Upper lobe of right lung (tissue), 1 donor: ENCODE measurements around the gene HLA-B. TPM values are rescaled to one million over a fixed set of nuclear protein-coding genes. Genes with fewer than 3 reads are reported as not detected.

Source experiments
- ATAC-seq: fragments of 200-7000 bp; cut with Tn5 transposase; one replicate; pipeline ENCODE4 v1.9.1; 2020; ENCODE audit warnings: mild to moderate bottlenecking, moderate library complexity
- DNase-seq: peaks from one replicate; pipeline ENCODE4 v3.0.0-alpha.2; 2020
- H3K27ac ChIP-seq: fragments of 200-600 bp; one replicate; pipeline ENCODE4 v1.8.0; 2022
- H3K27me3 ChIP-seq: fragments of 200-600 bp; one replicate; pipeline ENCODE4 v1.8.0; 2022; ENCODE audit warnings: mild to moderate bottlenecking
- H3K36me3 ChIP-seq: fragments of 200-600 bp; one replicate; pipeline ENCODE4 v1.8.0; 2022
- H3K4me1 ChIP-seq: fragments of 200-600 bp; one replicate; pipeline ENCODE4 v1.8.0; 2022
- H3K4me3 ChIP-seq: fragments of 200-600 bp; one replicate; pipeline ENCODE4 v1.8.0; 2022; ENCODE audit warnings: mild to moderate bottlenecking
- H3K9me3 ChIP-seq: fragments of 200-600 bp; one replicate; pipeline ENCODE4 v1.8.0; 2022
- CTCF ChIP-seq: fragments of 200-600 bp; IDR thresholded peaks from one replicate; pipeline ENCODE4 v1.8.0; 2022; ENCODE audit warnings: antibody characterized with exemption
- intact Hi-C: fragments of 100-400 bp; cut with DNase I; formaldehyde crosslinking; loops from one replicate; pipeline ENCODE4 v1.11.0; 2022
- total RNA-seq: library from RNA; stranded (reverse); fragmentation: NEBNext Ultra II Directional; extraction: Animal tissue kit (Norgen Biotek cat#: 25700); gene quantifications from one replicate; pipeline ENCODE4 v1.2.1, GENCODE V29; 2021
- donor health status: DM: no; HTN: yes; CAD: no; lungs with severe emphysema.

HLA-B gene
- total RNA-seq, 1 donor from 2014 or later, result 2,632 TPM

- no peak for TF ChIP-seq CTCF
- Histone ChIP-seq H3K36me3 (peaks cover 25% of the 10 kb centered on the region), H3K4me3 (peak overlapping the region; percentile 67), H3K27me3 (no peaks in the 10 kb centered on the region), H3K27ac (no peak overlapping the region), H3K9me3 (no peaks in the 10 kb centered on the region), H3K4me1 (peaks cover 9% of the 10 kb centered on the region)
- intact Hi-C loops, result no loop called here
- ATAC-seq (no peak), DNase-seq (no peak)
Measured at GRCh38 chr6:31354864-31355582, 2.0 kb downstream of the HLA-B start.

GRCh38 chr6:31354158-31354863 lies 2.7 kb downstream of the HLA-B start:
- Histone ChIP-seq H3K4me1 (peaks cover 9% of the 10 kb centered on the region), H3K4me3 (peak overlapping the region; percentile 67), H3K36me3 (peaks cover 25% of the 10 kb centered on the region), H3K9me3 (no peaks in the 10 kb centered on the region), H3K27me3 (no peaks in the 10 kb centered on the region), H3K27ac (no peak overlapping the region)
- no peak for DNase-seq
- no peak for TF ChIP-seq CTCF
- intact Hi-C loops, result no loop called here
- no peak for ATAC-seq

GRCh38 chr6:31353384-31353945 lies 3.5 kb downstream of the HLA-B start:
- no peak for DNase-seq
- ATAC-seq, result no peak
- Histone ChIP-seq H3K4me1 (peaks cover 9% of the 10 kb centered on the region), H3K36me3 (peaks cover 25% of the 10 kb centered on the region), H3K27me3 (no peaks in the 10 kb centered on the region), H3K4me3 (no peak overlapping the region), H3K27ac (no peak overlapping the region), H3K9me3 (no peaks in the 10 kb centered on the region)
- intact Hi-C loops, result no loop called here
- TF ChIP-seq CTCF, result no peak

GRCh38 chr6:31352683-31353383 lies 4.1 kb downstream of the HLA-B start:
- Histone ChIP-seq H3K9me3 (no peaks in the 10 kb centered on the region), H3K4me3 (no peak overlapping the region), H3K4me1 (peaks cover 9% of the 10 kb centered on the region), H3K36me3 (peaks cover 25% of the 10 kb centered on the region), H3K27me3 (no peaks in the 10 kb centered on the region), H3K27ac (no peak overlapping the region)
- ATAC-seq (no peak), DNase-seq (no peak)
- intact Hi-C loops, result no loop called here
- no peak for TF ChIP-seq CTCF

- DNase-seq, result no peak
- no peak for TF ChIP-seq CTCF
- intact Hi-C loops, result no loop called here
- Histone ChIP-seq H3K9me3 (no peaks in the 10 kb centered on the region), H3K27ac (no peak overlapping the region), H3K4me1 (peaks cover 9% of the 10 kb centered on the region), H3K4me3 (no peak overlapping the region), H3K27me3 (no peaks in the 10 kb centered on the region), H3K36me3 (peaks cover 25% of the 10 kb centered on the region)
- no peak for ATAC-seq
Measured at GRCh38 chr6:31352310-31352682, 4.7 kb downstream of the HLA-B start.
